CD4-positive, alpha-beta T cell (primary cell): ENCODE measurements around the gene IGF2R. TPM values are rescaled to one million over a fixed set of nuclear protein-coding genes. Genes with fewer than 3 reads are reported as not detected.
A peak's percentile ranks its signal among the peaks of the same experiment; 100 is the strongest.

Experiments used
- ATAC-seq: fragments of 200-7000 bp; cut with Tn5 transposase; one replicate; pipeline ENCODE4 v1.10.0; 2022; ENCODE audit warnings: mild to moderate bottlenecking; ENCODE audit not compliant: poor library complexity
- CTCF ChIA-PET: fragments of 350-600 bp; sonication (Branson Sonifier 250); formaldehyde crosslinking; loops from one replicate; lab custom pipeline; 2021; ENCODE audit warnings: antibody characterized with exemption, inconsistent platforms; lab: Charles Lee
- POLR2A ChIA-PET: fragments of 350-600 bp; sonication (Branson Sonifier 250); formaldehyde crosslinking; loops from one replicate; lab custom pipeline; 2021; ENCODE audit warnings: antibody characterized with exemption, inconsistent platforms; lab: Charles Lee
- DNase-seq, 14 experiments: peaks; one replicate each; pipeline ENCODE4 v3.0.0-alpha.2; 2013 to 2020; ENCODE audit warnings: mixed read lengths in 2 of 14
- H3K27ac ChIP-seq, 2 donors: one replicate each; pipeline versions ENCODE4 v1.5.1 to v1.7.0; 2013; ENCODE audit warnings: low read length in 2 of 2, low read depth in 1 of 2, mild to moderate bottlenecking in 1 of 2
- H3K27me3 ChIP-seq, 2 experiments: 1 replicate in 1 of 2; 2 replicates in 1 of 2; pipeline versions ENCODE4 v1.6.1 to v1.7.0; 2013; ENCODE audit warnings: low read length in 2 of 2, control low read depth in 1 of 2, mild to moderate bottlenecking in 1 of 2, moderate library complexity in 1 of 2; ENCODE audit not compliant: insufficient read depth in 2 of 2, control insufficient read depth in 1 of 2
- H3K36me3 ChIP-seq: one replicate; pipeline ENCODE4 v1.6.1; 2013; ENCODE audit warnings: low read length, control low read depth; ENCODE audit not compliant: insufficient read depth
- H3K4me1 ChIP-seq: one replicate; pipeline ENCODE4 v1.6.1; 2013; ENCODE audit warnings: low read length, control low read depth; ENCODE audit not compliant: insufficient read depth
- H3K4me3 ChIP-seq: one replicate; pipeline ENCODE4 v1.5.1; 2013; ENCODE audit warnings: mild to moderate bottlenecking, low read length, moderate library complexity
- H3K9me3 ChIP-seq, 2 experiments: 1 replicate in 1 of 2; 2 replicates in 1 of 2; pipeline versions ENCODE4 v1.6.1 to v1.7.0; 2013; ENCODE audit warnings: low read length in 2 of 2, mild to moderate bottlenecking in 2 of 2, control low read depth in 1 of 2, moderate library complexity in 1 of 2; ENCODE audit not compliant: control insufficient read depth in 1 of 2, insufficient read depth in 1 of 2
- H3K27ac Mint-ChIP-seq: one replicate; pipeline ENCODE4 v1.8.0; 2020; ENCODE audit warnings: mixed read lengths
- H3K27me3 Mint-ChIP-seq: one replicate; pipeline ENCODE4 v1.8.0; 2021; ENCODE audit warnings: mixed read lengths
- H3K36me3 Mint-ChIP-seq: one replicate; pipeline ENCODE4 v1.8.0; 2021; ENCODE audit warnings: low read depth, mixed read lengths
- H3K4me1 Mint-ChIP-seq: one replicate; pipeline ENCODE4 v1.8.0; 2021; ENCODE audit warnings: low read depth, mixed read lengths
- H3K4me3 Mint-ChIP-seq: one replicate; pipeline ENCODE4 v1.8.0; 2020; ENCODE audit warnings: mild to moderate bottlenecking, mixed read lengths
- H3K9me3 Mint-ChIP-seq: one replicate; pipeline ENCODE4 v1.8.0; 2020; ENCODE audit warnings: mixed read lengths
- intact Hi-C, 2 experiments: fragments of 100-400 bp; cut with DNase I in 1 of 2; cut with micrococcal nuclease in 1 of 2; formaldehyde crosslinking; loops; one replicate each; pipeline versions ENCODE4 v1.15.1 to v1.9.0; 2023 to 2025; cut with DNase I, micrococcal nuclease
- total RNA-seq, 174 experiments: library from RNA in 2 of 174; stranded (reverse) in 2 of 174; gene quantifications; one replicate each; pipeline ENCODE4 v1.2.3 and lab custom pipeline; 2021 to 2026
- TF ChIP-seq, protein P1 (sequence below): fragments of 200-600 bp; IDR thresholded peaks from one replicate; pipeline ENCODE4 v1.8.0; 2022; ENCODE audit warnings: antibody characterized with exemption, mild to moderate bottlenecking

The IGF2R gene
- total RNA-seq, 2 experiments from 2014 or later = 43.8 to 46.7 TPM

DNA sequence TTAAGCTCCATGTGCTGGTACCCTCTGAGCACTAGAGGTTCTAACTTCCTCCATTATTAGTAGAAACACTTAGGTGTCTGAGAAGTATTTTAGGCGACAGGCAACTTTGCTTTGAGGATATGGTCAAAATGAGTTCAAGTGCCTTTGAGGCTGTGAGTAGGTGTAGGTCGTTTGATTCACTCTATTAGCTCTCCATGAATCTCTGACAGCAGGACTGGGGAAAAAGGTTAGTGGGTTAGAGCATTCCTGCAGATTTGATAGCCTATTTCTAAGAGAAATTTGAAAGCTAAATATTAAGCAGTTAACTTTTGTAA, 45.9 kb downstream of the IGF2R start:
- Histone ChIP-seq H3K4me1 (peaks cover 32% of the 10 kb centered on the region), H3K4me3 (no peak overlapping the region), H3K27me3 (no peaks in the 10 kb centered on the region), H3K9me3 (no peaks in the 10 kb centered on the region), H3K27ac (peak overlapping the region in 1 of 2 donors; percentile 79), H3K36me3 (peaks cover 23% of the 10 kb centered on the region)
- CTCF ChIA-PET = no interaction called here
- intact Hi-C loops = loop anchor here (5.0 kb wide), 2 partner anchors 33 to 43 kb away; no protein-coding TSS in a partner anchor
- Mint-ChIP-seq H3K36me3 (peaks cover 52% of the 10 kb centered on the region), H3K9me3 (no peaks in the 10 kb centered on the region), H3K4me1 (peaks cover 62% of the 10 kb centered on the region), H3K27me3 (no peaks in the 10 kb centered on the region), H3K4me3 (peak overlapping the region; percentile 65), H3K27ac (peak overlapping the region; percentile 80)
- POLR2A ChIA-PET = interaction anchor here (0.9 to 4.9 kb wide), 5 partner anchors 15 to 288 kb away, joined by 3 to 32 read pairs (median 3); partner anchors contain the start of genes IGF2R and WTAP
- TF ChIP-seq, protein P1, sequence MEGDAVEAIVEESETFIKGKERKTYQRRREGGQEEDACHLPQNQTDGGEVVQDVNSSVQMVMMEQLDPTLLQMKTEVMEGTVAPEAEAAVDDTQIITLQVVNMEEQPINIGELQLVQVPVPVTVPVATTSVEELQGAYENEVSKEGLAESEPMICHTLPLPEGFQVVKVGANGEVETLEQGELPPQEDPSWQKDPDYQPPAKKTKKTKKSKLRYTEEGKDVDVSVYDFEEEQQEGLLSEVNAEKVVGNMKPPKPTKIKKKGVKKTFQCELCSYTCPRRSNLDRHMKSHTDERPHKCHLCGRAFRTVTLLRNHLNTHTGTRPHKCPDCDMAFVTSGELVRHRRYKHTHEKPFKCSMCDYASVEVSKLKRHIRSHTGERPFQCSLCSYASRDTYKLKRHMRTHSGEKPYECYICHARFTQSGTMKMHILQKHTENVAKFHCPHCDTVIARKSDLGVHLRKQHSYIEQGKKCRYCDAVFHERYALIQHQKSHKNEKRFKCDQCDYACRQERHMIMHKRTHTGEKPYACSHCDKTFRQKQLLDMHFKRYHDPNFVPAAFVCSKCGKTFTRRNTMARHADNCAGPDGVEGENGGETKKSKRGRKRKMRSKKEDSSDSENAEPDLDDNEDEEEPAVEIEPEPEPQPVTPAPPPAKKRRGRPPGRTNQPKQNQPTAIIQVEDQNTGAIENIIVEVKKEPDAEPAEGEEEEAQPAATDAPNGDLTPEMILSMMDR = no peak
- ATAC-seq (no peak), DNase-seq (no peak)

GRCh38 chr6:160015778-160016684, 47.1 kb downstream of the IGF2R start:
- ATAC-seq = peak; percentile 79

GRCh38 chr6:160022101-160022500, 53.2 kb downstream of the IGF2R start:
- no peak overlapping the region for H3K27ac ChIP-seq
- no peak overlapping the region for H3K4me3 Mint-ChIP-seq
- ChIA-PET CTCF (no interaction called here), POLR2A (no interaction called here)
- no peak for DNase-seq
- no peaks in the 10 kb centered on the region for H3K9me3 Mint-ChIP-seq
- peaks cover 27% of the 10 kb centered on the region for H3K36me3 Mint-ChIP-seq
- peaks cover 29% of the 10 kb centered on the region for H3K36me3 ChIP-seq
- no peak overlapping the region for H3K27ac Mint-ChIP-seq
- no peak overlapping the region for H3K4me3 ChIP-seq
- no peaks in the 10 kb centered on the region for H3K9me3 ChIP-seq
- H3K4me1 Mint-ChIP-seq = peaks cover 14% of the 10 kb centered on the region
- intact Hi-C loops = no loop called here
- no peak for ATAC-seq
- no peaks in the 10 kb centered on the region for H3K27me3 Mint-ChIP-seq
- no peaks in the 10 kb centered on the region for H3K27me3 ChIP-seq
- H3K4me1 ChIP-seq = no peaks in the 10 kb centered on the region
- TF ChIP-seq, protein P1 = no peak

More at GRCh38 chr6:160015778-160016684, 47.1 kb downstream of the IGF2R start:
- no peaks in the 10 kb centered on the region for H3K27me3 Mint-ChIP-seq
- H3K9me3 Mint-ChIP-seq = no peaks in the 10 kb centered on the region
- peak overlapping the region; percentile 65 for H3K4me3 Mint-ChIP-seq
- TF ChIP-seq, protein P1 = no peak
- peaks cover 62% of the 10 kb centered on the region for H3K4me1 Mint-ChIP-seq
- H3K4me1 ChIP-seq = peaks cover 32% of the 10 kb centered on the region
- H3K9me3 ChIP-seq = no peaks in the 10 kb centered on the region
- H3K27ac ChIP-seq = peak overlapping the region; percentile 46 to 79
- peaks cover 14% of the 10 kb centered on the region for H3K36me3 ChIP-seq
- peaks cover 41% of the 10 kb centered on the region for H3K36me3 Mint-ChIP-seq
- H3K27me3 ChIP-seq = no peaks in the 10 kb centered on the region
- intact Hi-C loops = loop anchor here in 1 of 2 experiments (5.0 kb wide), 1 partner anchor 34 kb away; no protein-coding TSS in a partner anchor
- POLR2A ChIA-PET = interaction anchor here (0.8 to 4.9 kb wide), 9 partner anchors 12 to 289 kb away, joined by 3 to 32 read pairs (median 5); partner anchors contain the start of genes ACAT2 and WTAP
- H3K27ac Mint-ChIP-seq = peak overlapping the region; percentile 80
- H3K4me3 ChIP-seq = peak overlapping the region; percentile 3
- CTCF ChIA-PET = interaction anchor here (1.7 kb wide), 1 partner anchor 48 kb away, joined by 3 read pairs; no protein-coding TSS in a partner anchor
- peak in 13 of 14 experiments; percentile 9 to 66 (median 29) for DNase-seq
